HG03378 (cell line): ENCODE measurements around the gene SELENOT.
"Not testable (repeated sequence)": the region's sequence is repeated elsewhere in the genome, so short reads cannot be mapped to it uniquely, and the experiment has no call there.

Source experiments
- ATAC-seq: cut with Tn5 transposase; IDR thresholded peaks from one replicate; pipeline ENCODE4 v1.9.1; 2021; ENCODE audit warnings: mild to moderate bottlenecking, moderate library complexity; ENCODE audit not compliant: unreplicated experiment

SELENOT gene

DNA sequence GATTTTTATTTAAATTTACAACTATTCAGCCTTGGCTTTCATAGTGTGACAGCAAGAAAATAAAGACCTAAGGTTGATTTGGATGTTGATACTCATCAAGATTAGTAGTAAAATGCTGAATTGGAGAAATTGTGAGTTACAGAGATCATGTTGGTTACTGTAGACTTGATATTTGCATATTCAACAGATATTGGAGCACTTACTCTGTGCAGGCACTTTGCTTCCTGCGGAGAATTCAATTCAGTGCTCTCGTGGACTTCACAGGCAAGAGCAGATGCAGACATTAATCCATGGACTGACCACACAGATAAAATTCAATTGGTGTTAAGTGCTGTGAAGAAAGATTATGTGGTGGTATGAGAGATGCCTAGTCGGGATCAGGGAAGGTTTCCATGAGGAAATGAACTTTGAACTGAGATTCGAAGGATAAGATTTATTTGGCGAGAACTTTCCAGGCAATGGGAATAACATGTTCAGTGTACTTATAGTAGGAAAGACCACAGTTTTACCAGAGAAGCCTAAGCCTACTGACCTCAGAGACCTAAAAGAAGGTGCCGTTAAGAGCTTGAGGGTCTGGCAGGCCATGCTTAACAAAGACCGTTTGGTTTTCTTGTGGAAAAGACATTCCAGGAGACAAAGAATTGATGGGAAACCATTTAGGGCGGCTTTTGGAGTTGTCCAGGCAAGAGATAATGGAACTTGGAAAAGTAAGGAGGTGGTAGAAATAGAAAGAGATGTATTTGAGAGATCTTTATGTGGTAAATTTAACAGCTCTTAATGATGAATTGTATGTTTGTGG is 4.3 kb downstream of the SELENOT start:
- no peak for ATAC-seq

DNA sequence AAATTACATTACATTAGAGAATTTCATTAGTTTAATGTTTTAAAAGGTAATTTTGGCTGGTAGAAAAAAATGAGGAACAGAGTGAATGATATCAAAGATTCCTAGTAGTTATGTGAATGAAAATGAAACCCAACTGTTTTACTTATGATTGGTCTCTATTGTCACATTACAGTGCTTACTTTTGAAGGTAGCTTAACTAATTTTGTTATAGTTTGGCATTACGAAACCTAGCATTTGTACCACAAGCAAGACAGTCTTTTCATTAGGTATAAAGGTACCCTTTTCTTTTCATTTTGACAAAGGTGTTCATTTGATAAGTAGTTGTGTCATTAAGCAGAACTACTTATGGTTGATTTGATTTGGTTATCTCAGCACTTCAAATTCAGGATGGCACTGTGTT is 6.9 kb downstream of the SELENOT start:
- no peak for ATAC-seq

DNA sequence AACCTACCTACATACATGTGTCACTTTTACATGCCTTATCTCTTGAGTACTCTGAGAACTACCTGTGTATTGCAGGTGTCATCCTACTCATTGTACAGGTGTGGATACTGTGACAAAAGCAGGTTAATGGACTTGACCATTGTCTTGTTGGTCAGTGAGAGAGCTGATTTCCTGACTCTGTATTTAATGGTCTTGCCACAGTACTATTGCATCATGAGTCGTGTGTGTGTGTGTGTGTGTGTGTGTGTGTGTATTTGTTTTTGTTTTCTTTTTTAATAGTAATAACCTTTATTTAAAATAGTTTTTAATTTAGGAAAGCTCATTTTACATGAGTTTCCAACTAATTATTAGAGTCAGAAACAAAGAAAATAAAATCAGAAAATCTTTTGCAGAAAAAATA is 7.7 kb downstream of the SELENOT start:
- no peak for ATAC-seq

DNA sequence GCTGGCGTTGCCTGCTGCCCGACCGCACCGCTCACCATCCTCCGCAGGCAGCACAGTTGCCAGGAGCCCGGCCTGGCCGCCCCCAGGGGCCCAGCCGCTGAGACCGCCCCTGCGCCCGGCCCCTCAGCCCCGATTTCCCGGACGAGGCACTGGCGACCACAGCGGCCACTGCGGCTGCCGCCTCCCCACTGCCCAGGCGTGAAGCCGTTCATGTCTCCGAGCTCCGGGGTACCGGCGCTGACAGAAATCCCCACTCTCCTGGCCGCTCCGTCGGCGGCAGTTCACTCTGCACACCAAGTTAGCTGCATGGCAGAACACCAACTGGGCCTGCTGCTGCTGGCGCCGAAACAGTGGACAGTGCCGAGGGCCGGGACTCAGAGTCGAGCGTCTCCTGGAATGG is 8.5 kb downstream of the SELENOT start:
- ATAC-seq = no peak

DNA sequence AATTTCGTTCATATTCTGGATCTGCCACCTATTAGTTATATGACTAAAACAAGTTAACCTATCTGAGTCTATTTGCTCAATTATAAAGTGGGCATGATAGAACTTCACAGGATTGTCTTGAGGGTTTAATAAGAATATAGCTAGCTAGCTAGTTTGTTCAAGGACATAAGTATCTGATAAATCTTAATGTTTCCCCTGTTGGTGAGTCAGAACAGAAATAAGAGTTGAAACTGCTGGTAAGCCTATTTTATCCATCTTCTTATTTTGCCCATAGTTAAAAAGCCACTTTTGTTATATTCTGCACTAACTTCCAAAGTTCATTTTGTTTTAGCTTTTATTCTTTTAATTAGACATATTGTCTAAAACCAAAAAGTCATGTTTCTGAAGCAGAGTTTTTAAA is 9.4 kb downstream of the SELENOT start:
- no peak for ATAC-seq

DNA sequence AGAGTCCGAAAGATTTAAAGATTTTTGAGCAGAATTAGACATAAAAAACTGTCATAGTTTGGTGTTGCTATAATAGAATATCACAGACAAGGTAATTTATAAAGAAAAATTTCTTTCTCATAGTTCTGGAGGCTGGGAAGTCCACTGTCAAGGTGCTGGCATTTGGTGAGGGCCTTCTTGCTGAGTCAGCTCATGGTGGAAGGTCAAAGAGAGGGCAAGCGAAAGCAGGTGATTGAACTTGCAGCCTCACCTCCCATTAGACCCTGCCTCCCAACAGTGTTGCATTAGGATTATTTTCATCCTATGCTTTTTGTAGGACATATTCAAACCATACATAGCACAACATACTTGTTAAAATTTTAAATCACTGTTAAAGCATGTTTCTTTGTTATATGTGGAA is 9.9 kb downstream of the SELENOT start:
- no peak for ATAC-seq

DNA sequence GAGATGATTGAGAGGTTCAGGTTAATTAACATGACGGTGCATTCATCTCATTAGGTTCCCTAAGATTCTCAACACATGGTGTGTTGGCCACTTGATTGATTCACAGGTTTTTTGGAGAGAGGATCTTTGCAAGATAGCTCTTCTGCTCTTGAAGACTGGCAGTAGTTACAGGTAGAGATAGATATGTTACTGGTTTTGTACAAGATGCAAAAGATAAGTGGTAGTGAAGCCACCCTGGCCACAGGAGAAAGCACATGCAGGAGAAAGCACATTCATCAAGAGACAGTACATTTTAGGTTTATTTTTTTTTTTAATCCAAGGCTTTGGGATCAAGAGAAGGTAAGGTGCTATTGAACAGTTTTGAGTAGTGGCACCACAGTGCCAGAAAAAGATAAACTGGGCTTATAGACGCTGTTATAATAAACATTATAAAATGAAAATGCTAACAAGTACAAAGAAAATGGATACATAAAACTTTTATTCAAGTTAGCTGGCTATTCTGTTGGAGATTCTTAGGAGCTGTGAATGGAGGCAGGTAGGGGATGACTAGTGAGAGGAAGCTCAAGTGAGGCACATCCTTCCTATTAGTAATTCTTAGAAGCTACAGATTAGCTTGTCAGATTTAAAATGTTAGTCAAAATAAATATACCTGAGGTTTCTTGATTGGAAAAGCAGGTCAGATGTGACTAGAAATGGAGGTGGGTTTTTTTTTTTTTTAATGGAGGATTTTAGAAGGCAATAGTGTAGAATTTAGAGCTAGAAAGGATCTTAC is 10.8 kb downstream of the SELENOT start:
- no peak for ATAC-seq

DNA sequence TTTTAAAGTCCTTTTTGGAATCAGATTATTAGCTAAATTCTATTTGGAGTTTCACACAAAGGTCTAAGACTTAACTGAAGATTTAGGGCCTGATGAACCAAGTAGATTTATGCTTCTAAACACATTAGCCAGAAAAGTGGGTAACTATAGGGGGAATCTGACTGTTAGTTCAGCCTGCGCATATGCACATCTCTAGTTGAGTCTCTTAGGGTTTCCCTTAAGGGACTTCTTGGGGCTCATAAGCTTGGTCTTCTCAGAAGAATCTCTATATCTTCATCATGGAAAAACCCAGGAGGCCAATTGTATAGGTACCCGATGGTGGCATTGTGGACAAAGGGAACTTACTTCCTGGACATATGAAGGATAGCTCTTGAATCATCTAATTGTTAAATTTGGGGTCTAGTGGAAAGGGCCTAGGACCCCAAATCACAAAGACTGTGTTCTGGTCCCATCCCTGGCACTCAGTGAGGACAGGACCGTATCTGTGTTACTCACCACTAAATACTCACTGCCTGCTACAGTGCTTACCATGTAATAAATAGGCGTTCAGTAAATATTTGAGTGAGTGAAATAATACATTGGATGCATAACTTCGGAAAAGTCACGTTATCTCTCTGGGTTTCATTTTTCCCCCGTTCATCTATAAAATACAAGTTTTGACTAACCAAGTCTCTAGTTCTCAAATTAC is 17.0 kb downstream of the SELENOT start:
- no peak for ATAC-seq

DNA sequence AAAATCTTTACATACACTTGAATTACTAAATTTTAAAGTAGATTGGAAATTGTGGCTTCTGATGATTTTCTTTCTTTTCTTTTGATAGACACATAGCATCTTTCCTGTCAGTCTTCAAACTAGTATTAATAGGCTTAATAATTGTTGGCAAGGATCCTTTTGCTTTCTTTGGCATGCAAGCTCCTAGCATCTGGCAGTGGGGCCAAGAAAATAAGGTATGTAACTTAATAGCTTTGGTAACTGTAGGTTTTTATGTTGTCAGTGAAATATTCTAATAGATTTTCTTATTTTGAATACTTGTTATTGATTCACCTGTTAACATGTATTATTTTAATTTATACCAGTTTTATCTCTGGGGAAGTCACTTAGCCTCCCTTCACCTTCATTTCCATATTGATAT is 19.8 kb downstream of the SELENOT start:
- not testable (repeated sequence) for ATAC-seq

DNA sequence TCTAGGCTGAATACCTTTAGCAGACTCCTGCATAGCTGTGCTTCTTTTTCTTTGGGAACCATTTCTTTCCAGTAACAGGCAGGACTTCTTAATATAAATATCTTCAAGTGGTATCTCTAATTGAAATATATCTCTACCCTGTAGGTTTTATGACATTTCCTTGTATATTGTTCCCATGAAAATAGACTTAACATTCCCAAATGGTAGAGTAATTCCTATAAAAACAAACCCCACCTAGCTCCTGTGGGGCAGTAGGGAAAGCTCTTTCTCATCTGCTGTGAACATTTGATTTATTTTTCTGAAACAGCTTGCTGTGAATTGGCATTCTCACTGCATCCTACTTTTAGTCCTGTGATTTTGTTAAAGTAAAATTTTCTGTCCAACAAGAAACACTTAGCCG is 20.8 kb downstream of the SELENOT start:
- no peak for ATAC-seq

DNA sequence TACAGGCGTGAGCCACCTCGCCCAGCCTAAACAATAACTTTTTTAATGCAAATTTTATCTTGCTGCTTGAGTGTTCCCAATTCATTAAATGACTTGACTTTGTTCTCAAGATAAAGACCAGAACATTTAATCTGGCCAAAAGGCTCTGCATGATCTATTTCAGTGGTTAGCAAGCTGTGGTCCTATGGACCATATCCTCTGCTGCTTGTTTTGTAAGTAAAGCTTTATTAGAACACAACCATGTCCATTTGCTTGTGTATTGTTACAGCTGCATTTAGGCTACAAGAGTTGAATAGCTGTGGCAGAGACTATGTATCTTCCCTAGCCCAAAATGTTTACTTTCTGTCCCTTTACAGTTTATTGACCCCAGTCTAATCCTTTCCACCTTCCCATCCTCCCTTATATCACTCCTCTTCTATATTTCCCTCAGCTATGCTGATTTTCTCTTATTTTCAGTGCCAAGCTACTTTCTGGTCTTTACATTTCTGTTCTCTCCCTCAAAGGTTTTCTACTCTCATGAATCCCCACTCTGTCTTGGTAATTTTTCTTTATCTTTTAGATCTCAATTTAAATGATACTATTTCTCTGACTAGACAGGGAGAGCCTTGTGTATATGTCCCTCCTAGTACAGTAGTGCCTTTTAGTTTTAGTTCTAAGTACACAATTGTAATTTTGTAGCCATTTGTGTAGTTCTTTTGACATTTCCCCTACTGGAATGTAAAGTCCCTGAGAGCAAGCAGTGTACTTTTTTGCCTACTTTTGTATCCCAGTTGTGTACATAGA is 23.2 kb downstream of the SELENOT start:
- no peak for ATAC-seq

DNA sequence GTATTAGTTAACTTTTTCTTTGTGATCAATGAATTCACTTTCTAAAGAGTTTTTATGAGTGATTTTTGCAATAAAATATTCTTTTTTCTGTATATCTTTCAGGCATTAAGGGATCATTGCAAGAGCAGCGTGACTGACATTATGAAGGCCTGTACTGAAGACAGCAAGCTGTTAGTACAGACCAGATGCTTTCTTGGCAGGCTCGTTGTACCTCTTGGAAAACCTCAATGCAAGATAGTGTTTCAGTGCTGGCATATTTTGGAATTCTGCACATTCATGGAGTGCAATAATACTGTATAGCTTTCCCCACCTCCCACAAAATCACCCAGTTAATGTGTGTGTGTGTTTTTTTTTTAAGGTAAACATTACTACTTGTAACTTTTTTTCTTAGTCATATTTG is 24.4 kb downstream of the SELENOT start:
- no peak for ATAC-seq

DNA sequence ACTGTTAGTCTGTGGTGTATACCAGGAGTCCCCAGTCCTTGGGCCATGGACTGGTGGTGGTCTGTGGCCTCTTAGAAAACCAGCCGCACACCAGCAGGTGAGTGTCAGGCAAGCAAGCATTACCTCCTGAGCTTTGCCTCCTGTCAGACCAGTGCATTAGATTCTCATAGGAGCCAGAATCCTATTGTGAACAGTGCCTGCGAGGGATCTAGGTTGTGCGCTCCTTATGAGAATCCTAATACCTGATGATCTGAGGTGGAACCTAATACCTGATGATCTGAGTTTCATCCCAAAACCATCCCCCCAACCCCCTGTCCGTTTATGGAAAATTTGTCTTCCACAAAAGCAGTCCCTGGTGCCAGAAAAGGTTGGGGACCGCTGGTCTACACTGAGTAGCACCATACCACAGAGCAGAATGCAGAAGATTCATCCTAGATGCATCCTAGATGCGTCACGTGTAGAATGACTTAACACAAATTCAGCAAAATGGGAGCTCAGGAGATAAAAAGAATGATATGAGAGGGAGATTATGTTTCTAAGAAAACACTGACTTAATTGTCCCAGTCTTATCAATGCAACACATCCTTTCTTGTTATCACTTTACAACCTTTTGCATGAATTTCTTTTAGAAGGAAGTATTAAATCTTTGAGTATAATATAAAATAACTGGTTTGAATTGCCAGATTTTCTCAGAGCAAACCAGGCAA is 28.5 kb downstream of the SELENOT start:
- ATAC-seq = no peak

DNA sequence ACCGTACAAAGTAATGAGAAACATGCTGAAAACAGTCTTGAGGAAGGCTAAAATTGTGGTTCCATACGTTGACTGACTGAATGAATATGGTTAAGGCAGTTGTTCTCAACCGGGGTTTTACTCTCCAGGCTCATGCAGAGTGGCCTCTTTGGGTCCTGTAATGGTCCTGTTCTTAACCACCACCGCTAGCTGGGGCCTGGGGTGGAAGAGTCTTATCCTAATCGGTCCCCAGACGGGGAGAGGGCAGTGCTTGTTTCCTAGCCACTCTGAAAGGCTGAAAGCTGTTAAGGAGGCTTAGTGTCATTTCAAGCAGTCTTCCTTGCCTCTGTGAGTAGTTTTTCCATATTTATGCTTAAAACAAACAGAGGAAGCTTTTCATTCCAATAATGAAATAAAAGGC is 32.0 kb downstream of the SELENOT start:
- no peak for ATAC-seq

DNA sequence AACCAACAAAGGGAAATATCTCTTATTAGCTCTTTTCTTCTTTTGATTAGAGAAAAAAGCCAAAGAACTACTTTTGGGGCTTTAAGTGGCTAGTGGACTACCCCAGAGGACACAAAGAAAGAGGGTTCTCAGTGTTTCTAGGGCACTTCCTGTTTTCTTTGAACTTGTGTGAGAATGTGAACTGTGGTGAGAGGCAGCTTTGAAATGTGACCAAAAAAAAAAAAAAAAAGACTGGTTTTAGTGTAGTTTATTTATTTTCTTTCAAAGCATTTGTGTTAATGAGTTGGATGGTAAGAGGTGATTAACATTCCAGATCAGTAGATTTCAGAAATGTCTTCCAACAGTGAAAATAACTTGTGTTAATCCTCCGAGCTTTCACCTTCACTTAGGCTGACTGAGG is 32.4 kb downstream of the SELENOT start:
- peak; percentile 82 for ATAC-seq

DNA sequence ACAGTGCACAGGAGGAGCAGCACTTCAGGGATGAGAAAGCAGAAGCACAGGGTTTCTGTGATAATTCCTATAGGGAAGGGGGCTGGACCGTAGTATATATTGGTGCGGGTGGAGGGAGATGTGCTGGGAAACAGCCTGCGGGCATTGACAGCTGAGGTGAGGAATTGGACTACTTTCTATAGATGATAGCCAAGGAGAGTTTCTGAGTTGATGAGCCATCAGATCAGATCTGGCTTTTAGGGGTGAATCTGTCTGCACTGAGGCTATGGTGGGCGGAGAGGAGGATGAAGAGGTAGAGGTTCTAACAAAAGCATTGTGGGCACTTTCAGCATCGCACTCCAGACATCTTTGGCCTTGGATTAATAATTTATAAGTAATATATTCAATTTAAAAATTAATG is 33.1 kb downstream of the SELENOT start:
- no peak for ATAC-seq

DNA sequence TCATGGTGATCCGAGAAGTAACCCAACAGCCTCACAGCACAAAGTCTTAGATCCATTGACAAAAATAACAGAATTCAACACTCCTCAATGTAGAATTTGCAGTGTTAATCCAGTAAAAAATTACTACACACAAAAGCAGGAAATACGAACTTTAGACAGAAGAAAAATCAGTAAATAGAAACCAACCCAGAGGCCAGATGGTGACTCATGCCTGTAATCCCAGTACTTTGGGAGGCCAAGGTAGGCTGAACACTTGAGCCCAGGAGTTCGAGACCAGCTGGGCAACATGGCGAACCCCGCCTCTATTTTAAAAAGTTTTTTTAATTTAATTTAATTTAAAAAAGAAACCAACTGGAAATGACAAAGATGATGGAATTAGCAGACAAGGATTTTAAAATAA is 36.1 kb downstream of the SELENOT start:
- ATAC-seq = no peak

DNA sequence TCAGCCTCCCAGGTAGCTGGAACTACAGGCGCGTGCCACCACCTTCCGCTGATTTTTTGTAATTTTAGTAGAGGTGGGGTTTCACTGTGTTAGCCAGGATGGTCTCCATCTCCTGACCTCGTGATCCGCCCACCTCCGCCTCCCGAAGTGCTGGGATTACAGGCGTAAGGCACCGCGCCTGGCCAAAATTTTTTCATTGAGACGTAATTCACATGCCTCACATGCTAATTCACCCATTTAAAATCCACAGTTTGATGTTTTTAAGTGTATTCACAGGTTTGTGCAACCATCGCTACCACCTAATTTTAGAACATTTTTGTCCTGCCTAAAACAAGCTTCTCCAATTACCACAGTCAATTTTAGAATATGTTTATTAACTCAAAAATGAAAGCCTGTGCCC is 37.1 kb downstream of the SELENOT start:
- ATAC-seq = no peak

DNA sequence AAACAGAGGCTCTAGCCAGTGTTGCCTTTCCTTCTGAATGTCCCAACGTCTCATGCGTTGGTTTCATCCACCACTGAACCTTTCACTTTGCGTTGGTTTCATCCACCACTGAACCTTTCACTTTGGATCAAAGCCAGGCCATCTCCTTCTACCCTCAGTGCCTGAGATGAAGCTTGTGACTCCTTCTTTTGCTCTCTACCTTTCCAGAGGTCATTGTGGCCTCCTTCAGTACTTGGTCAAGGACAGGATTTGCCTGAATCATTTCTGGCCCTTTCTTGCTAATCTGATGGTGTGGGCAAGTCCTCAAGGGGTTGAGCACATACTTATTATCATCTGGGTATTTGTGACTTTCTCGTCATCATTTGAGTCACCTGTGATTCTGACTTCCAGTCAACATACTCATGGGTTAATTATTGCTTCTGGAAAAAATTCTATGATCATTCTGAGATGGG is 50.0 kb downstream of the SELENOT start:
- peak; percentile 57 for ATAC-seq

DNA sequence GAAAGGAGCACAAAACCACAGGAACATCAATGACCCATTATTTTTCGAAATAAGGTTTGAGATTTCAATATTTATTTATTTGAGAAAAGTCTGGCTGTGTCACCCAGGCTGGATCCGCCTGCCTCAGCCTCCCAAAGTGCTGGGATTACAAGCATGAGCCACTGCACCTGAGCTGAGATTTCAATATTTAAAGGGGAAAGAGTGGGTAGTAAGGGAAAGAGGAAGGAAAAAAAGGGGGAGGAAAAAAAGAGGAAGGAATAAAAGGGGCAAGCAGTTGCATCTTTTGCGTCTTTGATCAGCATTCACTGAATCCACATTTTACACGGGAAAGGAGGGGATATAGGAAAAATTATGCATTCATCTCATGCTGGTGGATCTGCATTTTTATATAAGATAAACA is 53.2 kb downstream of the SELENOT start:
- no peak for ATAC-seq
